ENCODE results near the gene NUP133.

NUP133 gene

GRCh38 chr1:229427572-229427971, 80.6 kb downstream of the NUP133 start:
- Histone ChIP-seq H3K27me3 (ENCODE audit: insufficient read depth, poor library complexity, severe bottlenecking) (peaks cover 22% of the 10 kb centered on the region), H3K27ac (replicated peaks) (no peak overlapping the region), H3K4me3 (replicated peaks; ENCODE audit: insufficient read depth, low read length) (no peak overlapping the region)
- TF ChIP-seq SPI1 (IDR thresholded peaks at IDR 0.05; ENCODE audit: borderline replicate concordance, low read depth) (no peak), GABPA (IDR thresholded peaks at IDR 0.05; ENCODE audit: low read depth) (no peak), POLR2AphosphoS5 (IDR thresholded peaks at IDR 0.05; ENCODE audit: low read depth) (no peak), REST (IDR thresholded peaks at IDR 0.05; ENCODE audit: insufficient replicate concordance, low read depth) (no peak)
- TF ChIP-seq, protein P1, sequence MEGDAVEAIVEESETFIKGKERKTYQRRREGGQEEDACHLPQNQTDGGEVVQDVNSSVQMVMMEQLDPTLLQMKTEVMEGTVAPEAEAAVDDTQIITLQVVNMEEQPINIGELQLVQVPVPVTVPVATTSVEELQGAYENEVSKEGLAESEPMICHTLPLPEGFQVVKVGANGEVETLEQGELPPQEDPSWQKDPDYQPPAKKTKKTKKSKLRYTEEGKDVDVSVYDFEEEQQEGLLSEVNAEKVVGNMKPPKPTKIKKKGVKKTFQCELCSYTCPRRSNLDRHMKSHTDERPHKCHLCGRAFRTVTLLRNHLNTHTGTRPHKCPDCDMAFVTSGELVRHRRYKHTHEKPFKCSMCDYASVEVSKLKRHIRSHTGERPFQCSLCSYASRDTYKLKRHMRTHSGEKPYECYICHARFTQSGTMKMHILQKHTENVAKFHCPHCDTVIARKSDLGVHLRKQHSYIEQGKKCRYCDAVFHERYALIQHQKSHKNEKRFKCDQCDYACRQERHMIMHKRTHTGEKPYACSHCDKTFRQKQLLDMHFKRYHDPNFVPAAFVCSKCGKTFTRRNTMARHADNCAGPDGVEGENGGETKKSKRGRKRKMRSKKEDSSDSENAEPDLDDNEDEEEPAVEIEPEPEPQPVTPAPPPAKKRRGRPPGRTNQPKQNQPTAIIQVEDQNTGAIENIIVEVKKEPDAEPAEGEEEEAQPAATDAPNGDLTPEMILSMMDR (IDR thresholded peaks at IDR 0.05; ENCODE audit: insufficient read depth, low read length) = no peak
- no peak for DNase-seq (ENCODE audit: low read depth in 1 of 2, low spot score in 1 of 2)

GRCh38 chr1:229425564-229426159, 82.5 kb downstream of the NUP133 start:
- DNase-seq (ENCODE audit: low read depth in 1 of 2, low spot score in 1 of 2) = no peak
- H3K27ac ChIP-seq (replicated peaks) = no peak overlapping the region
- TF ChIP-seq REST (IDR thresholded peaks at IDR 0.05; ENCODE audit: insufficient replicate concordance, low read depth) = no peak
- TF ChIP-seq POLR2AphosphoS5 (IDR thresholded peaks at IDR 0.05; ENCODE audit: low read depth) = no peak
- TF ChIP-seq GABPA (IDR thresholded peaks at IDR 0.05; ENCODE audit: low read depth) = no peak
- no peak overlapping the region for H3K4me3 ChIP-seq (replicated peaks; ENCODE audit: insufficient read depth, low read length)
- H3K27me3 ChIP-seq (ENCODE audit: insufficient read depth, poor library complexity, severe bottlenecking) = peaks cover 9% of the 10 kb centered on the region

DNA sequence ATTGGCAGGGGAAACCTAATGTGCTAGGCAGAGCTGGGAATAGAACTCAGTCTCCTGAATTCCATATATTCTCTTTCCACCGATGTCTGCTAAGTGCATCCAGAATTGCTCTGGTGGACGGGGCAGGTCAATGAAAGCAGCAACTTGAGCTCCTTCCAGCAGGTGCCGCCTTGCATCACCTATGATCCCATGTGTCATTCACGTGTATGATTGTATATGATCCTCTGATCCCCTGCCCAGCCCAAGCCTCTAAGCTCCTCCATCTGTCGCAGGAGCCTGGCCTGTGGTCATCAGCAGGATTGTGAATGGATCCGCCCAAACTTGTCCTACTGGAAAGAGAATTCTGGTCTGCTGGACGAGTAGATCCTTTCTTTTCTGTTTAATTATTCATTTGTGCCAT, 87.4 kb downstream of the NUP133 start:
- Histone ChIP-seq H3K27me3 (ENCODE audit: insufficient read depth, poor library complexity, severe bottlenecking) (no peaks in the 10 kb centered on the region), H3K27ac (replicated peaks) (no peak overlapping the region), H3K4me3 (replicated peaks; ENCODE audit: insufficient read depth, low read length) (no peak overlapping the region)
- no peak for DNase-seq (ENCODE audit: low read depth in 1 of 2, low spot score in 1 of 2)
- TF ChIP-seq GABPA (IDR thresholded peaks at IDR 0.05; ENCODE audit: low read depth) = no peak
- no peak for TF ChIP-seq POLR2AphosphoS5 (IDR thresholded peaks at IDR 0.05; ENCODE audit: low read depth)
- TF ChIP-seq SPI1 (IDR thresholded peaks at IDR 0.05; ENCODE audit: borderline replicate concordance, low read depth) = no peak
- no peak for TF ChIP-seq REST (IDR thresholded peaks at IDR 0.05; ENCODE audit: insufficient replicate concordance, low read depth)
- TF ChIP-seq, protein P1 (IDR thresholded peaks at IDR 0.05; ENCODE audit: insufficient read depth, low read length) = no peak

Data from HL-60 (cell line).